ENCODE data around the gene PLA2G4C. TPM values are rescaled to one million over a fixed set of nuclear protein-coding genes. Genes with fewer than 3 reads are reported as not detected.

PLA2G4C gene
- total RNA-seq: 10 to 100 TPM in 2 of 4 donors, 1 to 10 TPM in 2; 3.8 to 15.6 (median 9.7) TPM

GRCh38 chr19:48110350-48110966 lies at the start of gene PLA2G4C:
Gene PLA2G4C, minus strand, starts transcription at chr19:48110817. Its CDS starts 4,288 bp downstream, at chr19:48106529.
- Histone ChIP-seq H3K4me1 (peaks cover 0 to 50% (median 21%) of the 10 kb centered on the region in 3 donors), H3K36me3 (peaks cover 0 to 1% of the 10 kb centered on the region in 2 donors), H3K27me3 (no peaks in the 10 kb centered on the region), H3K4me3 (peak within 1 kb of the TSS; percentile 49 to 52), H3K9me3 (no peaks in the 10 kb centered on the region), H3K27ac (peak within 1 kb of the TSS; percentile 87 to 97 (median 94))
- ATAC-seq: peak; percentile 93
- no peak for TF ChIP-seq EP300 (IDR thresholded peaks at IDR 0.05)
- TF ChIP-seq CTCF (IDR thresholded peaks at IDR 0.05): peak in 1 of 4 experiments; percentile 26
- TF ChIP-seq POLR2AphosphoS5 (IDR thresholded peaks at IDR 0.05): peak; percentile 40
- TF ChIP-seq POLR2A (IDR thresholded peaks at IDR 0.05): peak; percentile 26 to 56
- WGBS, 2 donors (ENCODE audit: low coverage in 1 of 2): 1 to 2% methylated on average over 8 to 16 of the region's 27 CpGs

DNA sequence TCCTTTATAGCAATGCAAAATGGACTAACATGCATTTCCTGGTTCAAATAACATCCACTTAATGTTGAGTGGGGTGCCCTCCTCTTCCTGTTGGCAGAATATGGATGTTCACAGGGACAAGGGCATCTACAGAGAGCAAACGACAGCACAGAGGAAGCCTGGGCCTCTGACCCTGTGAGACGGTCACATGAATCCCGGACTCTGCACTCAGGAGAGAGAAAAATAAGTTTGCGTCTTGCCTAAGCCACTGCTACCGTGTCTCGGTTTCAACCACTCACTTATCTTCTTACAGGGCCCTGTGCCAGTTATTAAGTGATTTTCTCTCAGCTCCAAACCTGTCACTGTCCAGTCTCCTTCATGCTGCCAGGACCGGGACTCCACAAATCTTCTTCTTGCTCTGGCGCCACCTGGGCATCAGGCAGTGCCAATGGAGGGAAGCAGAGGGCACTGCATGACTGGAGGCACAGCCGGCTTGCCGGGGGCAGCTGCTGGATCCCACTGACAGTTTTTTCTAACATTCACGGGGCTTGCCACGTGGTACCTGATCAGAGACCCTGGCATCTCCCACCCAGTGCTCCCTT lies 47.7 kb upstream of the PLA2G4C start:
- Histone ChIP-seq H3K9me3 (no peaks in the 10 kb centered on the region), H3K4me3 (no peak overlapping the region), H3K4me1 (no peaks in the 10 kb centered on the region), H3K27me3 (no peaks in the 10 kb centered on the region), H3K36me3 (peaks cover 0 to 50% of the 10 kb centered on the region in 2 donors), H3K27ac (no peak overlapping the region)
- TF ChIP-seq POLR2A (IDR thresholded peaks at IDR 0.05): no peak
- 77 to 85% methylated on average over 3 to 8 of the region's 12 CpGs for WGBS, 2 donors (ENCODE audit: low coverage in 1 of 2)
- no peak for ATAC-seq

GRCh38 chr19:48154003-48154402 lies 43.4 kb upstream of the PLA2G4C start:
- WGBS, 2 donors (ENCODE audit: low coverage in 1 of 2): 21 to 33% methylated on average over 3 to 4 of the region's 9 CpGs
- TF ChIP-seq CTCF (IDR thresholded peaks at IDR 0.05) (no peak), POLR2A (IDR thresholded peaks at IDR 0.05) (no peak), POLR2AphosphoS5 (IDR thresholded peaks at IDR 0.05) (no peak), EP300 (IDR thresholded peaks at IDR 0.05) (no peak)
- Histone ChIP-seq H3K4me3 (no peak overlapping the region), H3K4me1 (peaks cover 0 to 14% (median 0%) of the 10 kb centered on the region in 3 donors), H3K9me3 (no peaks in the 10 kb centered on the region), H3K27me3 (no peaks in the 10 kb centered on the region), H3K27ac (no peak overlapping the region), H3K36me3 (peaks cover 0 to 39% of the 10 kb centered on the region in 2 donors)
- ATAC-seq: no peak

DNA sequence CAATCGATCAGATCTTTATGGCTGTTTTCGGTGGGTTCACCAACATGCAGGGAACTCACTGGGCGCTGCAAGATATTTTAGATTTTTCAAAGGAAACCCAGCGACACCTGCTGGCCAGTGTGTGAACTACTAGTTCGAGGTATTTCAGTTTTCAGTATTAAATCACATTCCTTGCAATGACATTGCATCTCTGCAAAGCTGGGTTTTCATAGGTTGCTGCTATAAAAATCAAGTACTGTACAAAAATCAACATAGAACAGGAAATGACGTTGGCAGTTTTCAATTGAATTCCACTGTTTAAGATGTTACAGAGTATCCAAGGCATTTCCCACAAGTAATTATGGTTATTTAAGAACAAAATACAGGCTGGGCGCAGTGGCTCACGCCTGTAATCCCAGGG lies 41.9 kb upstream of the PLA2G4C start:
- Histone ChIP-seq H3K4me3 (no peak overlapping the region), H3K9me3 (no peaks in the 10 kb centered on the region), H3K27me3 (no peaks in the 10 kb centered on the region), H3K4me1 (peaks cover 0 to 20% (median 0%) of the 10 kb centered on the region in 3 donors), H3K36me3 (peaks cover 0 to 29% of the 10 kb centered on the region in 2 donors), H3K27ac (no peak overlapping the region)
- 18 to 19% methylated on average over 7 to 8 of the region's 8 CpGs for WGBS, 2 donors (ENCODE audit: low coverage in 1 of 2)
- peak; percentile 23 for ATAC-seq
- TF ChIP-seq CTCF (IDR thresholded peaks at IDR 0.05) (peak in 3 of 4 experiments; percentile 88 to 93 (median 92)), EP300 (IDR thresholded peaks at IDR 0.05) (no peak)

DNA sequence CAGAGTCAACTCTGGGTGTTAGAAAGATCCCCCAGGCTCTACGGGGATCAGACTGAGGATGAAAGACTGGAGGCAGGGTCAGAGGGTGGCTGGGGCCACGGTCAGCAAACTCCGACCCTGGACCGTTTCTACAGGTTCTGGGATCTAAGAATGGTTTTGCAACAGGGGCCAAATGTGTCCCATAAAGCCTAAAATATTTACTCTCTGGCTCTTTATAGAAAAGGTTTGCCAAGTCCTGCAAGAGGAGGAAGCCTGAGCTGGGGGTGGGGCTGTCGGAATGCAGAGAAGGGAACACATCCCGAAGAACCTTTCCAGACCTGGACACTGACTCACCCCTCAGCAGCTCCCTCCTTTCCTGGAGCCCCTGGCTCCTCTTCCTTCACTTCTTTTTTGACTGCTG lies 38.8 kb upstream of the PLA2G4C start:
- H3K27me3 ChIP-seq: no peaks in the 10 kb centered on the region
- WGBS, 2 donors (ENCODE audit: low coverage in 1 of 2): 36 to 56% methylated on average over 2 to 6 of the region's 6 CpGs
- ATAC-seq: peak; percentile 83
- H3K27ac ChIP-seq: peak overlapping the region in 2 of 4 donors; percentile 57 to 64
- TF ChIP-seq EP300 (IDR thresholded peaks at IDR 0.05): no peak
- no peak for TF ChIP-seq POLR2A (IDR thresholded peaks at IDR 0.05)
- no peak for TF ChIP-seq POLR2AphosphoS5 (IDR thresholded peaks at IDR 0.05)
- TF ChIP-seq CTCF (IDR thresholded peaks at IDR 0.05): no peak
- H3K9me3 ChIP-seq: no peaks in the 10 kb centered on the region
- H3K36me3 ChIP-seq: peaks cover 0 to 27% of the 10 kb centered on the region in 2 donors
- no peak overlapping the region for H3K4me3 ChIP-seq
- H3K4me1 ChIP-seq: peaks cover 0 to 20% (median 0%) of the 10 kb centered on the region in 3 donors

All from gastroesophageal sphincter (tissue), 4 donors.